Liver (tissue), 10 donors: Measurements from ENCODE around the gene PLAC8L1. TPM values are rescaled to one million over a fixed set of nuclear protein-coding genes. Genes with fewer than 3 reads are reported as not detected.

ENCODE experiments used
- DNase-seq: peaks from one replicate; pipeline ENCODE4 v3.0.0-alpha.2; 2017; ENCODE audit warnings: low spot score
- H3K27ac ChIP-seq, 2 donors: one replicate each; pipeline ENCODE4 v1.7.0; 2013; ENCODE audit warnings: inconsistent platforms in 2 of 2, low read length in 2 of 2, control low read depth in 1 of 2, low read depth in 1 of 2, mild to moderate bottlenecking in 1 of 2
- H3K27me3 ChIP-seq, 4 donors: one replicate each; pipeline versions ENCODE4 v1.6.1 to v1.7.0; 2013; ENCODE audit warnings: low read length in 3 of 4, inconsistent platforms in 1 of 4, mild to moderate bottlenecking in 1 of 4, moderate library complexity in 1 of 4; ENCODE audit not compliant: control insufficient read depth in 4 of 4, insufficient read depth in 4 of 4
- H3K36me3 ChIP-seq, 4 donors: one replicate each; pipeline versions ENCODE4 v1.6.1 to v1.7.0; 2013; ENCODE audit warnings: low read length in 3 of 4, mild to moderate bottlenecking in 3 of 4, low read depth in 1 of 4, moderate library complexity in 1 of 4; ENCODE audit not compliant: control insufficient read depth in 4 of 4, insufficient read depth in 3 of 4
- H3K4me1 ChIP-seq, 4 donors: one replicate each; pipeline versions ENCODE4 v1.6.1 to v1.7.0; 2013; ENCODE audit warnings: low read length in 3 of 4, mild to moderate bottlenecking in 3 of 4, moderate library complexity in 1 of 4; ENCODE audit not compliant: control insufficient read depth in 4 of 4, insufficient read depth in 4 of 4
- H3K4me3 ChIP-seq, 3 donors: one replicate each; pipeline versions ENCODE4 v1.6.1 to v1.7.0; 2013; ENCODE audit warnings: low read length in 3 of 3, control low read depth in 1 of 3, low read depth in 1 of 3, mild to moderate bottlenecking in 1 of 3
- H3K9ac ChIP-seq, 2 donors: one replicate each; pipeline ENCODE4 v1.7.0; 2013; ENCODE audit warnings: low read length in 2 of 2, mild to moderate bottlenecking in 2 of 2, moderate library complexity in 2 of 2, control low read depth in 1 of 2, low read depth in 1 of 2
- H3K9me3 ChIP-seq, 4 donors: one replicate each; pipeline versions ENCODE4 v1.6.1 to v1.7.0; 2013; ENCODE audit warnings: low read length in 3 of 4; ENCODE audit not compliant: control insufficient read depth in 4 of 4
- ATF3 ChIP-seq: IDR thresholded peaks from 2 replicates; pipeline ENCODE4 v1.6.1; 2016; ENCODE audit warnings: antibody characterized with exemption
- EGR1 ChIP-seq, 2 donors: IDR thresholded peaks; 2 replicates each; pipeline ENCODE4 v1.6.1; 2016 to 2018; ENCODE audit warnings: antibody characterized with exemption in 2 of 2, low read depth in 2 of 2
- FOXA1 ChIP-seq: IDR thresholded peaks from 2 replicates; pipeline ENCODE4 v1.6.1; 2016; ENCODE audit warnings: antibody characterized with exemption
- HNF4A ChIP-seq, 2 donors: conservative IDR thresholded peaks; 2 replicates each; pipeline ENCODE4 v1.6.1; 2016; ENCODE audit warnings: antibody characterized with exemption in 2 of 2, mild to moderate bottlenecking in 2 of 2
- SP1 ChIP-seq: IDR thresholded peaks from 2 replicates; pipeline ENCODE4 v1.6.1; 2018; ENCODE audit warnings: antibody characterized with exemption, mild to moderate bottlenecking
- TAF1 ChIP-seq: conservative IDR thresholded peaks from 2 replicates; pipeline ENCODE4 v1.6.1; 2016; ENCODE audit warnings: antibody characterized with exemption, mild to moderate bottlenecking
- WGBS: extraction: QIAGEN DNeasy Blood & Tissue Kit; methylation state at CpG from one replicate; pipeline ENCODE4 v1.1.7; 2013; 5-methylcytosine and 5-hydroxymethylcytosine counted together
- polyA plus RNA-seq, 2 donors: library from polyadenylated mRNA; stranded (reverse) in 1 of 2; unstranded in 1 of 2; fragments of 200-250 nt in 1 of 2; fragments of >200 nt in 1 of 2; fragmentation: Nextera tagmentation in 1 of 2; extraction: Ambion mirVana in 1 of 2; gene quantifications; one replicate each; pipeline versions ENCODE4 v1.2.1 to v1.2.3, GENCODE V29; 2013 to 2015
- small RNA-seq: library from RNA; depleted of rRNA; stranded (forward); fragments of <200 nt; gene quantifications from one replicate; pipeline ENCODE3, GENCODE V24; 2014
- total RNA-seq, 2 donors: library from RNA; depleted of rRNA; stranded (reverse); fragments of >200 nt; gene quantifications; one replicate each; pipeline ENCODE4 v1.2.3, GENCODE V29; 2014
- donor health status: healthy.
- donor health status: healthy.
- donor health status: healthy.
- donor health status: healthy.
- donor health status: healthy.

Gene PLAC8L1
- total and polyA plus RNA-seq, 4 donors: 0.28 TPM; not detected in 3

- no peaks in the 10 kb centered on the region for H3K9me3 ChIP-seq
- H3K27me3 ChIP-seq: no peaks in the 10 kb centered on the region
- TF ChIP-seq SP1: no peak
- no peak for TF ChIP-seq FOXA1
- no peak for TF ChIP-seq HNF4A (conservative IDR thresholded peaks at IDR 0.05)
- TF ChIP-seq EGR1 (IDR thresholded peaks at IDR 0.05; ENCODE audit: low read depth in 2 of 2): no peak
- TF ChIP-seq TAF1: no peak
- no peak for TF ChIP-seq ATF3
- no peak overlapping the region for H3K4me3 ChIP-seq
- no peak overlapping the region for H3K27ac ChIP-seq
- no peak overlapping the region for H3K9ac ChIP-seq
- H3K36me3 ChIP-seq: no peaks in the 10 kb centered on the region
- H3K4me1 ChIP-seq: peaks cover 0 to 3% (median 0%) of the 10 kb centered on the region in 4 donors
- no peak for DNase-seq
- 82% methylated on average over 4 of the region's 4 CpGs for WGBS
Observed at GRCh38 chr5:146034605-146035004, 70.8 kb downstream of the PLAC8L1 start.

Small RNA genes within 50 kb of the gene (small RNA-seq; reads per million reads assigned to genes)
- gene AC091959.1: not detected

Other genes starting within 250 kb of the PLAC8L1 start
- gene GRXCR2, start 232.6 kb downstream of the PLAC8L1 start, total RNA-seq: not detected
- gene GRXCR2, start 232.6 kb downstream of the PLAC8L1 start, polyA plus RNA-seq: not detected
- gene SH3RF2, start 169.0 kb downstream of the PLAC8L1 start, total RNA-seq: 10 to 100 TPM in 1 of 2 donors, 1 to 10 TPM in 1; 1.9 to 10.5 TPM
- 1 to 10 TPM; 1.0 to 7.9 TPM for gene SH3RF2, start 169.0 kb downstream of the PLAC8L1 start, polyA plus RNA-seq
- 10 to 100 TPM; 39.1 to 48.1 TPM for gene LARS1, start 77.1 kb upstream of the PLAC8L1 start, total RNA-seq
- gene LARS1, start 77.1 kb upstream of the PLAC8L1 start, polyA plus RNA-seq: 10 to 100 TPM; 11.4 to 25.1 TPM
- 10 to 100 TPM; 15.5 to 16.7 TPM for gene RBM27, start 98.0 kb upstream of the PLAC8L1 start, total RNA-seq
- 1 to 10 TPM; 2.7 to 4.0 TPM for gene RBM27, start 98.0 kb upstream of the PLAC8L1 start, polyA plus RNA-seq
- gene POU4F3, start 233.3 kb upstream of the PLAC8L1 start, total RNA-seq: not detected
- not detected for gene POU4F3, start 233.3 kb upstream of the PLAC8L1 start, polyA plus RNA-seq